ENCODE data around the gene NUSAP1.
"Not testable (repeated sequence)": the region's sequence is repeated elsewhere in the genome, so short reads cannot be mapped to it uniquely, and the experiment has no call there.

Gene NUSAP1

GRCh38 chr15:41417418-41418195 is 84.9 kb downstream of the NUSAP1 start:
- peak overlapping the region; percentile 81 for H2AK5ac ChIP-seq (ENCODE audit: low read depth, low read length)
- H3K27me3 ChIP-seq (ENCODE audit: control insufficient read depth in 3 of 3, insufficient read depth in 3 of 3, low read depth in 1 of 3, low read length in 3 of 3) = no peaks in the 10 kb centered on the region
- H2BK12ac ChIP-seq (ENCODE audit: low read length) = peak overlapping the region; percentile 41
- H3K4ac ChIP-seq (ENCODE audit: low read length) = no peak overlapping the region
- H3K4me3 ChIP-seq (ENCODE audit: low read length in 2 of 2) = peak overlapping the region; percentile 59 to 99
- H2AFZ ChIP-seq (ENCODE audit: low read length) = peak overlapping the region; percentile 99
- peaks cover 0 to 6% of the 10 kb centered on the region in 2 donors for H3K36me3 ChIP-seq (replicated peaks in 1 of 2; ENCODE audit: control insufficient read depth in 2 of 2, insufficient read depth in 2 of 2, low read length in 2 of 2)
- H3K23ac ChIP-seq (ENCODE audit: low read depth, low read length, poor library complexity) = peak overlapping the region; percentile 97
- H2BK15ac ChIP-seq (ENCODE audit: low read length) = no peak overlapping the region
- H2BK5ac ChIP-seq (ENCODE audit: low read length) = peak overlapping the region; percentile 99
- peak overlapping the region; percentile 98 for H3K18ac ChIP-seq (ENCODE audit: low read length)
- peak overlapping the region; percentile 3 for H4K8ac ChIP-seq (ENCODE audit: low read depth, low read length)
- peak overlapping the region; percentile 87 for H2BK120ac ChIP-seq (ENCODE audit: low read depth, low read length)
- peak overlapping the region; percentile 98 for H3K9ac ChIP-seq (ENCODE audit: low read depth, low read length, poor library complexity)
- peak overlapping the region; percentile 95 for H3K14ac ChIP-seq (ENCODE audit: low read length)
- WGBS, 2 donors (ENCODE audit: extremely low coverage in 2 of 2, insufficient read length in 2 of 2, insufficient replicate concordance in 1 of 2) = no CpG with 5 or more reads among the region's 37 CpGs
- H3K4me2 ChIP-seq (ENCODE audit: insufficient read depth, low read length, poor library complexity, severe bottlenecking) = peak overlapping the region; percentile 62
- H3K79me1 ChIP-seq (ENCODE audit: low read depth, low read length) = peaks cover 6% of the 10 kb centered on the region
- H4K91ac ChIP-seq (ENCODE audit: low read depth, low read length, poor library complexity) = peak overlapping the region; percentile 30
- no peaks in the 10 kb centered on the region for H3K9me3 ChIP-seq (replicated peaks in 1 of 2; ENCODE audit: control insufficient read depth in 2 of 2, insufficient read depth in 1 of 2, low read depth in 1 of 2, low read length in 2 of 2)
- DNase-seq (ENCODE audit: low spot score) = peak; percentile 14
- no peaks in the 10 kb centered on the region for H3K4me1 ChIP-seq (ENCODE audit: control insufficient read depth in 2 of 2, insufficient read depth in 1 of 2, low read depth in 1 of 2, low read length in 2 of 2)
- H3K27ac ChIP-seq (replicated peaks; ENCODE audit: low read length) = peak overlapping the region; percentile 61

DNA sequence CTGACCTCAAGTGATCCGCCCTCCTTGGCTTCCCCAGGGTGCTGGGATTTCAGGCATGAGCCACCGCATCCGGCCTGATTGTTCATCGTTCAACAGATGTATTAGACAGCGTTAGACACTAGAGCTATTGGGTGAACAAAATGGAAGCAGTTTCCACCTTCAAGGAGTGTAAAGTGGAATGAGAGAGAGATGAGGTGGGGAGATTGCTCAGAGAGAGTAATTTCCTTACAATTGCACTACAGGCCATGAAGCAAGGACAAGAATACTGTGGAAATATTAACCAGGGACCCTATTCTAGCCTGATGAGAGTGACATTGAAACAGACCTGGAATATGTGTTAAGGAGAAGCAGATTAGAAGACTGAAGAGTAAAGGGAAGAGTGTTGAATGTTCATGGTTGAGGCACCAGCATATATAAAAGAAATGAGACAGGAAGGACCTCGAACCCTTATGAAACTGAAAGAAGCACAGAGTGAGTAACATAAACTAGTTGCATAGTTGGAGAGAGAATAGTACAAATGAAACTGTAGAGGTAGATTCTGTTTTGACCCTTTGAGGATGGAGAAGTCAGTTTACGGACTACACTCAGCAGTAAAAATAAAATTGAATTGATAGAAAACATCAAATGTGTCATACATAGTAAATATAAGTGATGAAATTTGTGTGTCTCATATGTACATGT is 91.4 kb downstream of the NUSAP1 start:
- Histone ChIP-seq H4K8ac (ENCODE audit: low read depth, low read length) (no peak overlapping the region), H3K4ac (ENCODE audit: low read length) (no peak overlapping the region), H3K4me2 (ENCODE audit: insufficient read depth, low read length, poor library complexity, severe bottlenecking) (no peak overlapping the region), H3K18ac (ENCODE audit: low read length) (no peak overlapping the region), H2AFZ (ENCODE audit: low read length) (no peak overlapping the region), H3K14ac (ENCODE audit: low read length) (no peak overlapping the region), H3K27me3 (ENCODE audit: control insufficient read depth in 3 of 3, insufficient read depth in 3 of 3, low read depth in 1 of 3, low read length in 3 of 3) (no peaks in the 10 kb centered on the region), H2BK12ac (ENCODE audit: low read length) (no peak overlapping the region), H2AK5ac (ENCODE audit: low read depth, low read length) (no peak overlapping the region), H2BK15ac (ENCODE audit: low read length) (no peak overlapping the region), H4K91ac (ENCODE audit: low read depth, low read length, poor library complexity) (no peak overlapping the region), H3K9ac (ENCODE audit: low read depth, low read length, poor library complexity) (no peak overlapping the region), H3K23ac (ENCODE audit: low read depth, low read length, poor library complexity) (no peak overlapping the region), H3K4me1 (ENCODE audit: control insufficient read depth in 2 of 2, insufficient read depth in 1 of 2, low read depth in 1 of 2, low read length in 2 of 2) (no peaks in the 10 kb centered on the region), H3K9me3 (replicated peaks in 1 of 2; ENCODE audit: control insufficient read depth in 2 of 2, insufficient read depth in 1 of 2, low read depth in 1 of 2, low read length in 2 of 2) (no peaks in the 10 kb centered on the region), H3K79me1 (ENCODE audit: low read depth, low read length) (peaks cover 2% of the 10 kb centered on the region), H3K27ac (replicated peaks; ENCODE audit: low read length) (no peak overlapping the region), H2BK120ac (ENCODE audit: low read depth, low read length) (no peak overlapping the region), H2BK5ac (ENCODE audit: low read length) (no peak overlapping the region), H3K36me3 (replicated peaks in 1 of 2; ENCODE audit: control insufficient read depth in 2 of 2, insufficient read depth in 2 of 2, low read length in 2 of 2) (peaks cover 0 to 32% of the 10 kb centered on the region in 2 donors), H3K4me3 (ENCODE audit: low read length in 2 of 2) (no peak overlapping the region)
- no CpG with 5 or more reads among the region's 7 CpGs for WGBS, 2 donors (ENCODE audit: extremely low coverage in 2 of 2, insufficient read length in 2 of 2, insufficient replicate concordance in 1 of 2)
- no peak for DNase-seq (ENCODE audit: low spot score)

DNA sequence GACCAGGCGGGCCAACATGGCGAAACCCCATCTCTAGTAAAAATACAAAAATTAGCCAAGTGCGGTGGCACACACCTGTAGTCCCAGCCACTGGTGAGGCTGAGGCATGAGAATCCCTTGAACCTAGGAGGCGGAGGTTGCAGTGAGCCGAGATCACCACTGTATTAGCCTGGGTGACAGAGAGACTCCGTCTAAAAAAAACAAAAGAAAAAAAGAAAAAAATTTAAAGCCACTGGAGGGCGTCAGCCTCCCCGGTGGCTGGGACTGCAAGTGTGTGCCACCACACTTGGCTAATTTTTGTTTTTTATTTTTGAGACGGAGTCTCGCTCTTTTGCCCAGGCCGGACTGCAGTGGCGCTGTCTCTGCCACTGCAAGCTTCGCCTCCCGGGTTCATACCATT is 92.1 kb downstream of the NUSAP1 start:
- H3K4me2 ChIP-seq (ENCODE audit: insufficient read depth, low read length, poor library complexity, severe bottlenecking) = no peak overlapping the region
- H3K4me3 ChIP-seq (ENCODE audit: low read length in 2 of 2) = no peak overlapping the region
- H3K4me1 ChIP-seq (ENCODE audit: control insufficient read depth in 2 of 2, insufficient read depth in 1 of 2, low read depth in 1 of 2, low read length in 2 of 2) = no peaks in the 10 kb centered on the region
- no peak overlapping the region for H2BK5ac ChIP-seq (ENCODE audit: low read length)
- no peaks in the 10 kb centered on the region for H3K9me3 ChIP-seq (replicated peaks in 1 of 2; ENCODE audit: control insufficient read depth in 2 of 2, insufficient read depth in 1 of 2, low read depth in 1 of 2, low read length in 2 of 2)
- H2AK5ac ChIP-seq (ENCODE audit: low read depth, low read length) = no peak overlapping the region
- H3K27ac ChIP-seq (replicated peaks; ENCODE audit: low read length) = no peak overlapping the region
- DNase-seq (ENCODE audit: low spot score) = no peak
- H3K36me3 ChIP-seq (replicated peaks in 1 of 2; ENCODE audit: control insufficient read depth in 2 of 2, insufficient read depth in 2 of 2, low read length in 2 of 2) = peaks cover 0 to 33% of the 10 kb centered on the region in 2 donors
- H2AFZ ChIP-seq (ENCODE audit: low read length) = no peak overlapping the region
- H3K79me1 ChIP-seq (ENCODE audit: low read depth, low read length) = peaks cover 2% of the 10 kb centered on the region
- no peak overlapping the region for H4K91ac ChIP-seq (ENCODE audit: low read depth, low read length, poor library complexity)
- H3K23ac ChIP-seq (ENCODE audit: low read depth, low read length, poor library complexity) = no peak overlapping the region
- no peak overlapping the region for H2BK12ac ChIP-seq (ENCODE audit: low read length)
- no peak overlapping the region for H4K8ac ChIP-seq (ENCODE audit: low read depth, low read length)
- WGBS, 2 donors (ENCODE audit: extremely low coverage in 2 of 2, insufficient read length in 2 of 2, insufficient replicate concordance in 1 of 2) = no CpG with 5 or more reads among the region's 14 CpGs
- H2BK15ac ChIP-seq (ENCODE audit: low read length) = no peak overlapping the region
- no peak overlapping the region for H3K14ac ChIP-seq (ENCODE audit: low read length)
- H3K27me3 ChIP-seq (ENCODE audit: control insufficient read depth in 3 of 3, insufficient read depth in 3 of 3, low read depth in 1 of 3, low read length in 3 of 3) = no peaks in the 10 kb centered on the region
- no peak overlapping the region for H3K9ac ChIP-seq (ENCODE audit: low read depth, low read length, poor library complexity)
- H2BK120ac ChIP-seq (ENCODE audit: low read depth, low read length) = no peak overlapping the region
- no peak overlapping the region for H3K4ac ChIP-seq (ENCODE audit: low read length)
- H3K18ac ChIP-seq (ENCODE audit: low read length) = no peak overlapping the region

GRCh38 chr15:41425907-41426306 is 93.2 kb downstream of the NUSAP1 start:
- H2BK12ac ChIP-seq (ENCODE audit: low read length); H3K79me1 ChIP-seq (ENCODE audit: low read depth, low read length); H3K4me1 ChIP-seq (ENCODE audit: control insufficient read depth in 2 of 2, insufficient read depth in 1 of 2, low read depth in 1 of 2, low read length in 2 of 2); H3K9me3 ChIP-seq (replicated peaks in 1 of 2; ENCODE audit: control insufficient read depth in 2 of 2, insufficient read depth in 1 of 2, low read depth in 1 of 2, low read length in 2 of 2); H2BK120ac ChIP-seq (ENCODE audit: low read depth, low read length); H3K4ac ChIP-seq (ENCODE audit: low read length); H3K4me3 ChIP-seq (ENCODE audit: low read length in 2 of 2); H3K23ac ChIP-seq (ENCODE audit: low read depth, low read length, poor library complexity); H3K18ac ChIP-seq (ENCODE audit: low read length); DNase-seq (ENCODE audit: low spot score); H3K14ac ChIP-seq (ENCODE audit: low read length); H2AFZ ChIP-seq (ENCODE audit: low read length); H4K91ac ChIP-seq (ENCODE audit: low read depth, low read length, poor library complexity); H2BK15ac ChIP-seq (ENCODE audit: low read length); H3K27ac ChIP-seq (replicated peaks; ENCODE audit: low read length); H2AK5ac ChIP-seq (ENCODE audit: low read depth, low read length); H3K9ac ChIP-seq (ENCODE audit: low read depth, low read length, poor library complexity); H2BK5ac ChIP-seq (ENCODE audit: low read length); H3K27me3 ChIP-seq (ENCODE audit: control insufficient read depth in 3 of 3, insufficient read depth in 3 of 3, low read depth in 1 of 3, low read length in 3 of 3); H4K8ac ChIP-seq (ENCODE audit: low read depth, low read length); H3K4me2 ChIP-seq (ENCODE audit: insufficient read depth, low read length, poor library complexity, severe bottlenecking): not testable (repeated sequence)
- WGBS, 2 donors (ENCODE audit: extremely low coverage in 2 of 2, insufficient read length in 2 of 2, insufficient replicate concordance in 1 of 2) = no CpG with 5 or more reads among the region's 5 CpGs
- peaks cover 0 to 33% of the 10 kb centered on the region in 2 donors for H3K36me3 ChIP-seq (replicated peaks in 1 of 2; ENCODE audit: control insufficient read depth in 2 of 2, insufficient read depth in 2 of 2, low read length in 2 of 2)
